HG03457 (cell line): ENCODE results near the gene GLDC.

Experiments
- ATAC-seq: cut with Tn5 transposase; IDR thresholded peaks from one replicate; pipeline ENCODE4 v1.9.1; 2021; ENCODE audit warnings: moderate number of reproducible peaks; ENCODE audit not compliant: unreplicated experiment

Gene GLDC

DNA sequence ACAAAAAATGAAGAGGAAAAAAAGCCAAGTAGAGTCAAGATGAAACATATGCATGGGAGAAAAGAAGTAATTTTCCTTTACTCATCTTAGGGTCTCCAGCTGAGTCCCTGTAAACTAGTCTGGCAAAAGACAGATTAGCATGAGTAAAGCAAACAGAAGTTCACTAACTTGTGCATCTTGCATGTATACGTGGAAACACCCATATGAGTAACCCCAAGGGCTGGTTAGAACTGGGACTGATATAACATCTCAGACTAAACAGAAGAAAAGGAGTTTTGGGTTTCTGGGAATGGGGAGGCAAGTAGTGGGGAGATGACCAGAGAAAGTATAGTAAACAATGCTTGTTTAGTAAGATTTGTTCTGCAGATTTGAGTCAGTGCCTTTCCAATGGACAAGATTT lies 20.1 kb upstream of the GLDC start:
- ATAC-seq = no peak

DNA sequence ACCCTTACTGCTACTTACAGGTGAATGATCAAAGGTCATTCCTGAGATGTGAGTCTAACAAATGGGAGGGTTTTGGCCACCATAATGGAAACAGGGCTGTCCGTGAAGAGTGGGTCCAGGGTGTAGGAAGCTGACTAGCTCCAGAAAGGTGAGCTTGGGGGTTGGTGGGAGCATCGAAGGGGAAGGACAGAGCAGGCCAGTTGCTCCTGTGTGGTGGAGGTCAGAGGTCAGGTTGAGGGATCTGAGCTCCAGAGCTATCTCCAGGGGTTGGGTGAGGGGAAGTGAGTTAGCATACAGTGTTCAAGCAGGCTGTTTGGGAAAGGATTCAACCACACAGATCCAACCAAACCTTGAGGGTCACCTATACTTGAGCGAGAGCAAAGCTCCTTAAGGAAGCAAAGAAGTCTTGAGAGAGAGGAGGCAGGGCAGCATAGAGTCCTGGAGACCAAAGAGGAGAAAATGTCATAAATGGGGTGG lies 18.7 kb upstream of the GLDC start:
- no peak for ATAC-seq

DNA sequence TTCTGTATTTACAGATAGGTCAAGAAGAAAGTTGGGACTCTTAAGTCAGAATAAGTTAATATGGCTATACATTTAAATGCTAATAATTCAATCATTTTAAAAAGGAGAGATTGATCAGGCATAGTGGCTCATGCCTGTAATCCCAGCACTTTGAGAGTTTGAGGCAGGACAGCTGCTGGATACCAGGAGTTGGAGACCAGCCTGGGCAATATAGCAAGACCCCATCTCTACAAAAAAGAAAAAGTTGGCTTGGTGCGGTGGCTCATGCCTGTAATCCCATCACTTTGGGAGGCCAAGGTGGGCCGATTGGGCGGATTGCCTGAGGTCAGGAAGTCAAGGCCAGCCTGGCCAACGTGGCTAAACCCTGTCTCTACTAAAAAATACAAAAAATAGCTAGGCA lies 15.0 kb upstream of the GLDC start:
- no peak for ATAC-seq

DNA sequence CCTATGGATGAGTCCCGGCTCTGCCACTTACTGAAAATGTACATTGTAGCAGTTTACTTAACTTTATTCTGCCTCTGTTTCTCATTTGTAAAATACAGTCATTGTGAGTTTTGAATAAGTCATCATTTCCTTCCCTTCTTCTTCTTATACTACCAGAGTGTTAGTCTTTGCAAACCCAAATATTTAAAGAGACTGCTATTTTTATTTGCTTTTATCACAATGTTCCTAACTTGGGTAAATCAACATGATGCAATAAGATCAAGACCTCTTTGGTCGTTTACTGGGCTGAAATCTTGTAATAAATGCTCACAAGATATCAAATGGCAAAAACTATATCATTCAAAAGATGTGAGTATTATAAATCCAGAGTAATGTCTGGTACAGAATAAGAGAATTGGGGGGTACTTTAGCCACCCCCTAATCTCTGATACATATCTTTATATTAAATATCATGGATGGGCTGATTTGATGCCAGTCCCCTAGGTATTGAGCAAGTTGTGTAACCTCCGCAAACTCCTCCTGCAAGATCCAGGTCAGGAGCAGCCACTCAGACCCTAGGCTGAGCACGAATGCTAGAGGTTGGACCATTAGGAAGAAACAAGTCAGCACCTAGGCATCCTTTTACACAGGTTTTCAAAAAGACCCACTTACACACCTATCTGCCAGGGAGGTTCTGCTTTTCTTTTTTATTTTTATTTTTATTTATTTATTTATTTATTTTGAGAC lies 13.3 kb upstream of the GLDC start:
- ATAC-seq = no peak

DNA sequence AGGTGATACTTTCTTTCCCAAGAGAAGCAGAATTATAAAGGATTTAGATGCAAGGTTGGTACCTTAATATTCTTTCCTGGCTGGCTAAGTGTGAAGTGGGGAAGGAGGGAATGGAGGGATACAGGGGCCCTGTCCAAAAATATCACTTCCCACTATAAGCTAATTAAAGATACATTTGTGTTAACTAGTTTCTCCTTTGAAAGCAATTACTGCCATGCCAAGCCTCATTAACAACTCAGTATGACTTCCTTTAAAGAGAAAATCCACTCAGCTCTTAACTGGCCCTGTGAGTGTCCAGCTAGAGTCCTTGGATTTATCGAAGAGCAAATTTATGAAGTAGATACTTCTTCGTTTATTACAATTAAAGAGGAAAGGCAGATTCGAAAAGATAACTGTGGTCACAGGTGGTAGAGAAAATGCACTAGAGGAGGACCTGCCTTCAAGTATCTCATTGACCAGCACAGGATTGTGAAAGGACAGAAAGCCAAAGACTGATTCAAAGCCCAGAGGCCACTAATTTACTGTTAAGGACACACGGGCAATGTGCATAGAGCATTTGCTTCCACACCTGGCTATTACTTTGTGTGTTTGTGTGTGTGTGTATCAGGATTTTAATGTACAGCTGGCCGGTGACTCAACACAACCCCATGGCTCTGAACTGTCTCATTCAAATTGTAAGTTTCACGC lies 11.2 kb upstream of the GLDC start:
- no peak for ATAC-seq

DNA sequence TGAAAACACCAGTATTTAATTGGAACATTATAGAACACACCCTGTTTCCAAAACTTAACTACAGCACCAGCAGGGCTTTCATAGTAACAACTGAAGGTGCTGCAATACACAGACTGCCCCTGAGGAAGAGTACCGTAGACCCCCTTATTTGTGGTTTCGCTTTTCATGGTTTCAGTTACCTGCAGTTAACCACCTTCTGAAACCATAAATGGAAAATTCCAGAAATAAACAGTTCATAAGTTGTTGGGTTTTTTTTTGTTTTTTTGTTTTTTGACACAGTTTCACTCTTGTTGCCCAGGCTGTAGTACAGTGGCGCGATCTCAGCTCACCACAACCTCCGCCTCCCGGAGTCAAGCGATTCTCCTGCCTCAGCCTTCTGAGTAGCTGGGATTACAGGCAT lies 9.5 kb upstream of the GLDC start:
- peak; percentile 84 for ATAC-seq

DNA sequence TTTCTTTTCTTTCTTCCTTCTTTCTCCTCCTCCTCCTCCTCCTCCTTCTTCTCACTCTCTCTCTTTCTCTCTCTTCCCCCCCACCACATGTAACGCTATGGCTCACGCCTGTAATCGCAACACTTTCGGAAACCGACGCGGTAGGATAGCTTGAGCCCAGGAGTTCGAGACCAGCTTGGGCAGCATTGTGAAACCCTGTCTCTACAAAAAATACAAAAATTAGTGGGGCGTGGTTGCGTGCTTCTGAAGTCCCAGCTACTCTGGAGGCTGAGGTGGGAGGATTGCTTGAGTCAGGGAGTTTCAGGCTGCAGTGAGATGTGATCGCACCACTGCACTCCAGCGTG lies 736 bp upstream of the GLDC start:
- ATAC-seq = no peak

DNA sequence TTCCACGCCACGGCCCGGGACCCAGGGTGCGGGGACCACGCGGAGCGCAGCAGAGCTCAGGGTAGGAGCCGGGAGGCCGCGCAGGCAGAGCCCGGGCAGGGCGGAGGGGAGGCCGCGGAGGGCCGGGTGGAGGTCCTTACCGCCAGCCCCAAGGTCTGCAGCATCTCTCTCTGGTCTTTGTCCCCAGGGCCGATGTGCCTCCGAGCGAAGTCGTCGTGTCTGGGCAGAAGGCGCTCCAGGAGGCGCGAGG lies 499 bp downstream of the GLDC start:
- peak; percentile 6 for ATAC-seq

DNA sequence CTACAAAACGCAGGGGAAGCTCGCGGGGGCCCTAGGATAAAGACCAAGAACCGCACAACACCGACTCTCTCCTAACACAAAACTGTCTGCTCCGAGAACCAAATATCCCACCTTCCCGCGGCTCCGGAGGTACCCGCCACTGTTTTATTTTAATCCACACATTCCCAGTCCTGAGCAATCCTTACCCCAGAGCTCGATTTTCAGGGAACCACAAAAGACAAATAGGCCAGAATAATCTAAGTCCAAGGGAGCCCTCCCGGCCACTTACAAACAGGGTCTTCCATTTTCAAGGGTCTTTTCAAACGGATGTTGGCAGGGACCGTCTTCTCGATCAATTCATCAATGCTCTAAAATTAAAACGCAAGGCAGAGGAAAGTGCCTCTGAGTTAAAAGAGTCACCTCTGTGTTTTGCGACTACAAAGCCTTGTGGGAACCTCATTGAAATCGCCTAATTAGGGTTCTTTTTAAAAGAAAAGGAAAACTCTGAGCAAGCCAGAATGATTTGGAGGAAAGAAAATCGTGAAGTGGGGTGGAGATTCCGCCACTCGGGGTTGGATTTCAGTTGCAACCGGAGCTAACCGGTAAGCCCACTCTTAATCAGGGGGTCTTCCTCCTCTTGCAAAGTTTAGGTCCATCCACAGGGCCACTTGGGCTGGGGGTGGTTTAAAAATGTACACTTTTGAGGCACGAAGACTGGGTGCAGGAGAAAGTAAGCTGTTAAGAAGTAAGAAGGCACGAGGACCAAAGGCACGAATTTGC lies 1.0 kb downstream of the GLDC start:
- ATAC-seq = no peak

DNA sequence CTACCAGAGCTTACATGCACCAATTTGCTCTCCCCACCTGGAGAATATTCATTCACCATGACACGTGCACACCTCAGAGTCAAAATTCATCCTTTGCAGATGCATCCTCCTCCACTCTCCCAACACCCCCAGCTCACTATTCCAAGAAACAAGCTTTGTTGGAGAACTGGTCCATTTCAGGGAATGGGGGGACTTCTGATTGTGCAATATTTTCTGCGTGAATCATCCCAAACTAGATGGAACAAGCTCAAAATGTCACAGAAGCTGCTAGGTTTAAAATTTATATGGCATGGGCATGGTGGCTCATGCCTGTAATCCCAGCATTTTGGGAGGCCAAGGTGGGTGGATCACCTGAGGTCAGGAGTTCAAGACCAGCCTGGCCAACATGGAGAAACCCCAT lies 3.6 kb downstream of the GLDC start:
- no peak for ATAC-seq

DNA sequence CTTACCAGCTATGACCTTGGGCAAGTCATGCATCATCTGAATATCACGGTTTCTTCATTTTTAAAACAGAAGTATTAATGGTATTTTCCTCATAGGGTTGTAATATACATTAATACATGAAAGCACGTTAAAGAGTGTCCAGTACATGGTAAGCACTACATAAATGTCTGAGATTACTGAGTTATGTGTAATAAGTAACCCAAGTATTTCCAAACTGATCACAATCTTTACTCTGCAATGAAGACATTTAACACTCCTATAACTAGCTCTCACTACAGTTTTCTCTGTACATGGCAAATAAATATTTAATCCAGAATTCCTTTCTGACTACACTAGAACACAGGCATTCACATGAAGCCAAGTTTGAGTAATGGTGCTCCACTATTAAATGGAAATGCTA lies 4.0 kb downstream of the GLDC start:
- no peak for ATAC-seq

DNA sequence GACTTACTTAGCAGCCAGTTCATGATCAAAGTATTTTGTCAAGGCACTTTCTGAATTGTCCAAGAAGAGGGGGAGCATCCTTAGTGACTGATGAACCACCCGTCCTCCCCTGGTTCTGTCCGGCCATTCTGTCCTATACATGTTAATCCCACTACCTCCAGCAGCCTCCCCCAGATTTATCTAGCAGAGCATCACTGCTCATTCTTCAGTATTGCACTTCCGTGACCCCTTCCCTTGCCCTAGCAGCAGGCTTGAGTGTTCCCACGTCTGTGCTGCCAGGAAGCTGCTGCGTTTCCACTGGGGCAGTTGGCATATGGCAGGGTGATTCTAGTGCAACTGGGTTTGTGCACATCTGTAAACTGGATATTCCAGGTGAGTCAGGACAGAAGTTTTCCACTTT lies 4.5 kb downstream of the GLDC start:
- ATAC-seq = no peak

DNA sequence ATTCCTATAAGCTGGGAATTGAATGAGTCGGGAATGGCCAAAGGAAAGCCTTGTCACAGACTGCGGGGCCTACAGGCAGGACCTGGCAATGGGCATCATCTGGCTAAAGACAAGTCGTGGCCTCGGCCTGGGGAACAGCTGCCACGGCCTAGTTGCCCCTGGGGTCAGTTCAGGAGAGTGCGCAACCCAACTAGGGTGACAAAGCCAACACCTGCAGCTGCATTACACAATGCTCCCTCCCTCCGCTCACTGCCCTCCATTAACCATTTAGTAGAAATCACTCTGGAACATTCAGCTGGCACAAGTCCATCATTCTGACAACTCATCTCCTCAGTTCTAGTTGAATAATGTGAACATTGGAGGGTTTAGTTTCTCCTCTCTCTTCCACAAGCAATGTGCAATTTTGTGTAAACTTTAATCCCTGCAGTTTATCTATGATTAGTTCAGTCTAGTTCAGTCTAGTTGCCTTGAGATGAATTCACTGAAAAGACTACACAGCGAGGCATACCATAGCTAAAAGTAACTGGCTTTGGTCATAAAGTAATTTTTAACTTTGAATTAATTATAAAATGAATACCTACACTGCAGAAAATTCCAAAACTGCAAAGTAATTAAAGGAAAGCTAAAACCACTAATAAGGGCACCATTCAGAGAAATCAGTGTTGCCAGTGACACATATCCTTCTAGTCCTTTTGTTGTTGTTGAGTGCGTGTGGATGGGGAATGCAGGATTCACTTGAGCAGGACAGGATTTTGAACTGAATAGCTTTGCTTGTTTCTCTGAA lies 5.1 kb downstream of the GLDC start:
- ATAC-seq = no peak

DNA sequence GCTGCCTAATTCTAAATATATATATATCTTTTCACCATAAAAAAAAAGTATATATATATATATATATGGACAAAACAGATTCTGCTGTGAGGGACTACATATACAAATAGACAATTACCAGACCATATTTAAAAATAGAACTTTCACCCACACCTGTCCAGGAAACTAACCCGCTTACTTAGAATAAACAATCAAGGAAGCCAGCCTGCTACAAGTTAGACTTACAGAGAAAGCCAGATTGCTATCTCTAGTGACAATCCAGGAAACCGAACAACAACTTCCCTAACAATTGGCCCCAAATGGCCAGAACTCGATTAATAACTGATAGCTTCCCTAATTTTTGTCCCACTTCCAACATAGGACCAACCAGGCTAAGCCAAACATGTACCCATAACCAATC lies 5.9 kb downstream of the GLDC start:
- no peak for ATAC-seq

DNA sequence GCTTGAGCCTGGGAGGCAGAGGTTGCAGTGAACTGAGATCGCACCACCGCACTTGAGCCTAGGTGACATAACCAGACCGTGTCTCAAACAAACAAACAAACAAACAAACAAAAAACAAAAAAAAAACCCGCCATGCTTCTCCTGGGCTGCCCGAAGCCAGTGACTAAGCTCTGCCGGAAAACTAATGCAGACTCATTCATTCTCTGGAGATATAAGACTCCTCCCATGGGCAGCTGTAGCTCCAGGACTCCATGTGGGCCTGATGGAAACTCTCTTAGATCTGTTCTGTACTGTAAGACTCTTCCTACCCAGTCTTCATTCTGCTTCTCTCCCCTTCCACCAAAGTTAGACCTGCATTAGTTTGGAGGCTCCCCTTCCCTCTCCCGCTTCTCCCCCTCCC lies 11.1 kb downstream of the GLDC start:
- no peak for ATAC-seq

DNA sequence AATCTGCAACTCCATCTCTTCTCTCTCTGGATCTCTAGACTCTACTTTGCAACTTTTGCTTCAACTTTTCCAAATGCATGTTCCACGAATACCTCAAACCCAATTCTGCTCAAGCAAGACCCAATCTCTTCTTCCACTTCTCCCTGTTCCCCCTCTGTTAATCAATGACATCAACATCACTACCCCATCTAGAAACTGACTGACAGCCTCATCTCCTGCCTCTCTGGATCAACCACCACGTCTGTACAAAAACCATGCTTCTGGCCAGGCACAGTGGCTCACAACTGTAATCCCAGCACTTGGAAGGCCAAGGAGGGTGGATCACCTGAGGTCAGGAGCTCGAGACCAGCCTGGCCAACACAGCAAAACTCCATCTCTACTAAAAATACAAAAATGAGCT lies 12.2 kb downstream of the GLDC start:
- no peak for ATAC-seq

DNA sequence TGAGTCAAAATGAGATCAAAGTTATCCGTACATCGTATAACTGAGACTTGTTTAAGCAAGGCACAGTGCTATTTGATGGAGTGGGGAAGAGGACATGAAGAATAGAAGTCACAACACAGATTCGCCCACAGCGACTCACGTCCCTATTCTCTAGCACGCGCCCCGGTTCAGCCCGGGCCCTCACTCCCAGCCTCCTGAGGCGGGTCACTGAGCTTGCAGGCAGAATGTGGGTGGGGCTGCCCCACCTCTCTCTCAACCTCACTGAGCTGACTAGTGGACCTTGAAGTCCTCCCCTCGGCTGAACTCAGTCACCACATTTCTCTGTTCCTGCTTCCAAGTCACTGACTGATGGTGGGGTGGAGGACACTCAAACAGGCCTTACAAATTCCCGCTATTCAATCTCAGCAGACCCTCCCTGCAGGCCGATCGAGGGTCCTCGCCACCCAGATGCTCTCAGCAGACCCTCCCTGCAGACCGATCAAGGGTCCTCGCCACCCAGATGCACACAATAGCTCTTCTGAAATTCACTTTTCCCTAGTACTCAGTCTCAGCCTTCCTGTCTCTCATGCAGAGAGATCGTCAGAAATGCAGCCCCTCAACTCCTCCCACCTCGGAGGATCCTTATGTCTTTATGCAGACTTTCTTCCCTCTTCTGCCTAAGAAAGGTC lies 12.9 kb downstream of the GLDC start:
- ATAC-seq = peak; percentile 97

DNA sequence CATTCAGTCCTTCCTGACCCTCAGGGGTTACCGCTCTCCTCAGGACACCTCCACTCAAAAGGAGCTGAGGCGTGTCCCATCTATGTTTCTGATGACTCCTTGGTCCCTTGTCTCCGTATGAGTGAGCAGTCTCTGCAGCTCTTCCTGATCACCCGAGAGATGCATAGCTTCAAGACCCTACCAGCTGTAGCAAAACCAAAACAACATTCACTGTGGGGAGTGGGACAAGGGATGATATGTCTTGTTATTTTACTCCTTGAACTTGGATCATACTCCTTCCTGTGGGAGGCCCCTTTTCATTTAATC lies 14.4 kb downstream of the GLDC start:
- ATAC-seq = no peak

DNA sequence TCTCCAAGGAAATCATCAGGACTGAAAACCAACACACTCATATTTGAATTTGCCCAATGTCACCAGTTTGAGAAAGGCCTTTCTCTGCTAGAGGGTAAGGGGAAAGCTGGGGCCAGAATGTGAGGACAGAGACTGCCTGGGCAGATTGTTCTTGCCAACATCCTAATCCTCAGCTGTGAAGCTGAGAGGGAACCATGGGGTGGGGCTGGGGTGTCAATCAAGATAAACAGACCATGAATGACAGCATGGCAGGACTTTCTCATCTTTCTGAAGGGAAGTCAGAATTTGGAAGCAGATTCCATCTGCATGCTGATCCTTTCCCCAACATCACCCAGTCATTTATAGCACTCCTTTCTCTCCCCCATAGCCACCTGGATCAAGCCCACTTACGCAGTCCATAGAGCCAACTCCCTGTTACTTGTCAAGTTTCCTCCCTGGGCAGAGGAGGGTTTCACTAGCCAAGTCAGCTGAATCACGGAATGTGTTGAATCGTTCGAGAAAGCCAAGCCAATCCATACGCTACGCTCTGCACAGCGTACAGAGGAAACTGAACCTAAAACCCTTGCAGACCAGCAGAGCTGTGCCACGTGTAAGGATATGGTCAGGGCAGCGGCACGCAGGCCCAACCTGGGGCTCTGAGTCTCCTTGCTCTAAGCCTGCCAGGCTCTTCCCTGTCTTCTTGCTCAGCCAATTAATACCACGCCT lies 14.9 kb downstream of the GLDC start:
- ATAC-seq = no peak

DNA sequence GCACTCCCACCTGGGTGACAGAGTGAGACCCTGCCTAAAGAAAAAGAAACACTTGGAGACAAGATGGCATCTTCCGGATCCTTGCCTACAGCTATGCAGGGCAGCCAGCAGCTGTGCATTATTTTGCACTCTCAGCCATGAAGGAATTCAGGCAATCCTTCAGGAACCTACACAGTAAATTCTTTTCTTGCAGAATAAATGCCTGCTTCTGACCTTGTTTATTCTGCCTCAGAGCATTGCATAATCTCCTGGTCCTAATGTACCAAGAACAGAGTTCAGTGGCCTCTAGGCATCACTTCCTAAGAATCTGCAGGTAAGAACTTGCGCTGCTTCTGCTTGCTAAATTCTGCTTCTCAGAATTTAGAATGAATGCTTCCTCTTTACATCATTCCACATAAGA lies 16.8 kb downstream of the GLDC start:
- no peak for ATAC-seq

DNA sequence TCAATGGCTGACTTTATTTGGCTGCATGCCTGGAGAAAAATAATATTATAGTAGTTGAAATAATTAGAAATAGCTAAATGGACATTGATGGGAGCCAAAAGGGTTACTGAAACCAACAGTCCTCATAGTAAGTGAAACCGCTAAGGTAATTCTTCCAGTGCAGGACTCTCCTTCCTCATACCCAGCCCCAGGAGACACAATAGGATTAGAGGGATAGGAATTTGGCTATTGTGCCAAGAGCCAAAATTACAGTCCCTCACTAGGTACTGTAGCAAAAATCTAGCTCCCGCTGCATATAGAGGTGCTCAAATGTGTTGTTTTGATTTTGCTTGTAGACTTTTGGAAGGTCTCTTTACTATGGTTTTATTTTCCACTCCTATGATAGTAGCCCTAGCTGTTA lies 20.2 kb downstream of the GLDC start:
- ATAC-seq = no peak
